ENCODE results near the gene ANKIB1.
A peak's percentile ranks its signal among the peaks of the same experiment; 100 is the strongest.
"Not testable (repeated sequence)": the region's sequence is repeated elsewhere in the genome, so short reads cannot be mapped to it uniquely, and the experiment has no call there.

The ANKIB1 gene

GRCh38 chr7:92402920-92403759 is 157.4 kb downstream of the ANKIB1 start:
- no peak for DNase-seq (ENCODE audit: low read depth)

- no peak for DNase-seq (ENCODE audit: low read depth)
Measured at GRCh38 chr7:92403760-92404074, 157.9 kb downstream of the ANKIB1 start.

- no peak for DNase-seq (ENCODE audit: low read depth)
Measured at GRCh38 chr7:92404170-92404614, 158.4 kb downstream of the ANKIB1 start.

GRCh38 chr7:92409357-92409756 is 163.6 kb downstream of the ANKIB1 start:
- DNase-seq (ENCODE audit: low read depth): no peak

- DNase-seq (ENCODE audit: low read depth): not testable (repeated sequence)
Measured at GRCh38 chr7:92410162-92410561, 164.4 kb downstream of the ANKIB1 start.

- no peak for DNase-seq (ENCODE audit: low read depth)
Measured at GRCh38 chr7:92412745-92413144, 167.0 kb downstream of the ANKIB1 start.

GRCh38 chr7:92413550-92413949 is 167.8 kb downstream of the ANKIB1 start:
- DNase-seq (ENCODE audit: low read depth): no peak

GRCh38 chr7:92415225-92415624 is 169.5 kb downstream of the ANKIB1 start:
- no peak for DNase-seq (ENCODE audit: low read depth)

- no peak for DNase-seq (ENCODE audit: low read depth)
Measured at GRCh38 chr7:92417913-92418312, 172.1 kb downstream of the ANKIB1 start.

- DNase-seq (ENCODE audit: low read depth): no peak
Measured at GRCh38 chr7:92421676-92422435, 176.1 kb downstream of the ANKIB1 start.

- no peak for DNase-seq (ENCODE audit: low read depth)
Measured at GRCh38 chr7:92422926-92423325, 177.2 kb downstream of the ANKIB1 start.

GRCh38 chr7:92423710-92424131 is 177.9 kb downstream of the ANKIB1 start:
- no peak for DNase-seq (ENCODE audit: low read depth)

- peak; percentile 2 for DNase-seq (ENCODE audit: low read depth)
Measured at GRCh38 chr7:92425311-92425947, 179.7 kb downstream of the ANKIB1 start.

- no peak for DNase-seq (ENCODE audit: low read depth)
Measured at GRCh38 chr7:92427193-92427592, 181.4 kb downstream of the ANKIB1 start.

- DNase-seq (ENCODE audit: low read depth): no peak
Measured at GRCh38 chr7:92432299-92432946, 186.6 kb downstream of the ANKIB1 start.

- DNase-seq (ENCODE audit: low read depth): no peak
Measured at GRCh38 chr7:92433019-92433418, 187.2 kb downstream of the ANKIB1 start.

- no peak for DNase-seq (ENCODE audit: low read depth)
Measured at GRCh38 chr7:92435542-92435941, 189.8 kb downstream of the ANKIB1 start.

- no peak for DNase-seq (ENCODE audit: low read depth)
Measured at GRCh38 chr7:92436612-92437445, 191.1 kb downstream of the ANKIB1 start.

GRCh38 chr7:92437956-92438491 is 192.2 kb downstream of the ANKIB1 start:
- no peak for DNase-seq (ENCODE audit: low read depth)

- not testable (repeated sequence) for DNase-seq (ENCODE audit: low read depth)
Measured at GRCh38 chr7:92442720-92443119, 196.9 kb downstream of the ANKIB1 start.

- no peak for DNase-seq (ENCODE audit: low read depth)
Measured at GRCh38 chr7:92446869-92447344, 201.1 kb downstream of the ANKIB1 start.
